ENCODE results near the gene SLC16A12.

Gene SLC16A12

GRCh38 chr10:89468191-89468965, 67.0 kb downstream of the SLC16A12 start:
- TF ChIP-seq CTCF (IDR thresholded peaks at IDR 0.05; ENCODE audit: low read depth, low read length): no peak
- no peaks in the 10 kb centered on the region for H3K27me3 ChIP-seq (ENCODE audit: insufficient read depth, low read depth, severe bottlenecking)
- no peaks in the 10 kb centered on the region for H3K36me3 ChIP-seq
- no peak overlapping the region for H3K27ac ChIP-seq
- no peak for DNase-seq
- no peaks in the 10 kb centered on the region for H3K9me3 ChIP-seq (ENCODE audit: severe bottlenecking)
- H3K4me3 ChIP-seq (ENCODE audit: low read depth, low read length): no peak overlapping the region

- peak; percentile 9 for DNase-seq
- Histone ChIP-seq H3K4me3 (ENCODE audit: low read depth, low read length) (no peak overlapping the region), H3K27ac (no peak overlapping the region), H3K9me3 (ENCODE audit: severe bottlenecking) (no peaks in the 10 kb centered on the region), H3K27me3 (ENCODE audit: insufficient read depth, low read depth, severe bottlenecking) (no peaks in the 10 kb centered on the region), H3K36me3 (no peaks in the 10 kb centered on the region)
- peak; percentile 34; the same call in 1 of the 2 replicates for TF ChIP-seq CTCF (IDR thresholded peaks at IDR 0.05; ENCODE audit: low read depth, low read length)
Measured at GRCh38 chr10:89466599-89467035, 68.8 kb downstream of the SLC16A12 start.

GRCh38 chr10:89465196-89465595, 70.2 kb downstream of the SLC16A12 start:
- no peaks in the 10 kb centered on the region for H3K36me3 ChIP-seq
- H3K27ac ChIP-seq: no peak overlapping the region
- no peaks in the 10 kb centered on the region for H3K9me3 ChIP-seq (ENCODE audit: severe bottlenecking)
- no peak for DNase-seq
- no peak overlapping the region for H3K4me3 ChIP-seq (ENCODE audit: low read depth, low read length)
- no peak for TF ChIP-seq CTCF (IDR thresholded peaks at IDR 0.05; ENCODE audit: low read depth, low read length)
- no peaks in the 10 kb centered on the region for H3K27me3 ChIP-seq (ENCODE audit: insufficient read depth, low read depth, severe bottlenecking)

GRCh38 chr10:89463846-89464537, 71.4 kb downstream of the SLC16A12 start:
- DNase-seq: no peak
- Histone ChIP-seq H3K27me3 (ENCODE audit: insufficient read depth, low read depth, severe bottlenecking) (no peaks in the 10 kb centered on the region), H3K27ac (no peak overlapping the region), H3K36me3 (no peaks in the 10 kb centered on the region), H3K4me3 (ENCODE audit: low read depth, low read length) (no peak overlapping the region), H3K9me3 (ENCODE audit: severe bottlenecking) (no peaks in the 10 kb centered on the region)
- no peak for TF ChIP-seq CTCF (IDR thresholded peaks at IDR 0.05; ENCODE audit: low read depth, low read length)

- no peak for TF ChIP-seq CTCF (IDR thresholded peaks at IDR 0.05; ENCODE audit: low read depth, low read length)
- no peak overlapping the region for H3K27ac ChIP-seq
- no peaks in the 10 kb centered on the region for H3K27me3 ChIP-seq (ENCODE audit: insufficient read depth, low read depth, severe bottlenecking)
- H3K9me3 ChIP-seq (ENCODE audit: severe bottlenecking): no peaks in the 10 kb centered on the region
- no peaks in the 10 kb centered on the region for H3K36me3 ChIP-seq
- DNase-seq: no peak
- H3K4me3 ChIP-seq (ENCODE audit: low read depth, low read length): no peak overlapping the region
Measured at GRCh38 chr10:89458784-89459183, 76.6 kb downstream of the SLC16A12 start.

All from WERI-Rb-1 (cell line).